Nephron (organoid): Measurements from ENCODE around the gene CRIP2.

Source experiments
- H3K27ac Mint-ChIP-seq, 3 experiments: 2 replicates each; pipeline ENCODE4 v1.8.0; 2020; ENCODE audit warnings: mixed read lengths in 3 of 3, mild to moderate bottlenecking in 2 of 3, moderate library complexity in 1 of 3
- H3K27me3 Mint-ChIP-seq: 2 replicates; pipeline ENCODE4 v1.8.0; 2021; ENCODE audit warnings: low read depth, mild to moderate bottlenecking, moderate library complexity, mixed read lengths
- H3K36me3 Mint-ChIP-seq: 2 replicates; pipeline ENCODE4 v1.8.0; 2020; ENCODE audit warnings: low read depth, mixed read lengths
- H3K4me1 Mint-ChIP-seq: 2 replicates; pipeline ENCODE4 v1.8.0; 2020; ENCODE audit warnings: mixed read lengths
- H3K4me3 Mint-ChIP-seq, 3 experiments: 2 replicates each; pipeline ENCODE4 v1.8.0; 2020; ENCODE audit warnings: mild to moderate bottlenecking in 3 of 3, mixed read lengths in 3 of 3, moderate library complexity in 2 of 3
- H3K9me3 Mint-ChIP-seq: 2 replicates; pipeline ENCODE4 v1.8.0; 2020; ENCODE audit warnings: mixed read lengths
- TF ChIP-seq, protein P1 (sequence below), 3 experiments: fragments of 200-600 bp; sonication (generic); IDR thresholded peaks; one replicate each; pipeline ENCODE4 v1.5.0; 2021; ENCODE audit warnings: antibody characterized with exemption in 3 of 3; ENCODE audit not compliant: unreplicated experiment in 3 of 3

CRIP2 gene

GRCh38 chr14:105455766-105456660 is 18.6 kb upstream of the CRIP2 start:
- Mint-ChIP-seq H3K27ac (no peak overlapping the region), H3K4me1 (no peaks in the 10 kb centered on the region), H3K27me3 (no peaks in the 10 kb centered on the region), H3K4me3 (no peak overlapping the region), H3K9me3 (no peaks in the 10 kb centered on the region), H3K36me3 (peaks cover 28% of the 10 kb centered on the region)
- TF ChIP-seq, protein P1, sequence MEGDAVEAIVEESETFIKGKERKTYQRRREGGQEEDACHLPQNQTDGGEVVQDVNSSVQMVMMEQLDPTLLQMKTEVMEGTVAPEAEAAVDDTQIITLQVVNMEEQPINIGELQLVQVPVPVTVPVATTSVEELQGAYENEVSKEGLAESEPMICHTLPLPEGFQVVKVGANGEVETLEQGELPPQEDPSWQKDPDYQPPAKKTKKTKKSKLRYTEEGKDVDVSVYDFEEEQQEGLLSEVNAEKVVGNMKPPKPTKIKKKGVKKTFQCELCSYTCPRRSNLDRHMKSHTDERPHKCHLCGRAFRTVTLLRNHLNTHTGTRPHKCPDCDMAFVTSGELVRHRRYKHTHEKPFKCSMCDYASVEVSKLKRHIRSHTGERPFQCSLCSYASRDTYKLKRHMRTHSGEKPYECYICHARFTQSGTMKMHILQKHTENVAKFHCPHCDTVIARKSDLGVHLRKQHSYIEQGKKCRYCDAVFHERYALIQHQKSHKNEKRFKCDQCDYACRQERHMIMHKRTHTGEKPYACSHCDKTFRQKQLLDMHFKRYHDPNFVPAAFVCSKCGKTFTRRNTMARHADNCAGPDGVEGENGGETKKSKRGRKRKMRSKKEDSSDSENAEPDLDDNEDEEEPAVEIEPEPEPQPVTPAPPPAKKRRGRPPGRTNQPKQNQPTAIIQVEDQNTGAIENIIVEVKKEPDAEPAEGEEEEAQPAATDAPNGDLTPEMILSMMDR (IDR thresholded peaks at IDR 0.05; ENCODE audit: unreplicated experiment in 3 of 3) = no peak

DNA sequence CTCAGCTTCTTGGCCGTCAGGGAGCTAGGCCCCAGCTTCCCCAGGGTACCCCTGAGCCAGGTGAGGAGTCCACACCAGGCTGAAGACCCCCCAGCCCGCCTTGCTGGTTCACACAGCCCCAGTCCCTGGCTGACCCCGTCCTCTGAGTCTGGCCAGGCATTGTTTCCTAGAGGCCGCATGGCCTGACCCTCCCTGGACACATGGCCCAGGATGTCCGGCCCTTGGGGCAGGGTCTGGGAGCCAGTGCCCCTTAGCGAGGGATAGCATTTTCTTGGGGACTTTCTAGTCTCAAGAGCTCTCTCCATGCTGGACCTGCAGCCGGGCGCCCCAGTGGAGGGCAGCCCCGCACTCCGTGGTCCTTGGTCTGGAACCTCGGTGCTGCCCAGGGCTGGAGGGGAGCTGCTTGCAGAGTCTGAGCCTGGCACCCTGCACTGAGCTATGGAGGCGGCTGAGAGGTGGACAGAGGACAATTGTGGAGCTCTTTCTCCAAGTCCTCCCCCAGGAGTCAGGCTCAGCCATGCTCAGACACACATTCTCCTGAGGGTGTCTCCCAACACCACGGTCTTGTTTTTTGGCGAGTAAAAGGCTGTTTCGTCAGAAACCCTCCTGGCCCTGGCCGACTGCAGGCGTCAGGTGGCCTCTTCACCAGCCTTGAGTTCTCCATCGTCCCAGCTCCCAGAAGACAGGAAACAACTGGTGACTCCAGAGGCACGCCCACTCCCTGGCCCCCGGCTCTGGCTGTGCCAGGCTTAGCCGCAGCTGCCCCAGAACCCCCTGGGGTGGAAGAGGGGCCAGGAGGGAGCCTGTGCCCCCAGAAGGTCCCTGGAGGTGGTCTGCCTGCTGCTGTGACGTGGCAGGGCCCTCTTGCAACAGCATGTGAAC is 17.6 kb upstream of the CRIP2 start:
- peaks cover 29% of the 10 kb centered on the region for H3K36me3 Mint-ChIP-seq
- H3K4me1 Mint-ChIP-seq = no peaks in the 10 kb centered on the region
- H3K27me3 Mint-ChIP-seq = no peaks in the 10 kb centered on the region
- H3K27ac Mint-ChIP-seq = no peak overlapping the region
- H3K4me3 Mint-ChIP-seq = no peak overlapping the region
- H3K9me3 Mint-ChIP-seq = no peaks in the 10 kb centered on the region
- TF ChIP-seq, protein P1 (IDR thresholded peaks at IDR 0.05; ENCODE audit: unreplicated experiment in 3 of 3) = no peak

- H3K36me3 Mint-ChIP-seq = peaks cover 20% of the 10 kb centered on the region
- no peak overlapping the region for H3K27ac Mint-ChIP-seq
- no peaks in the 10 kb centered on the region for H3K4me1 Mint-ChIP-seq
- H3K27me3 Mint-ChIP-seq = no peaks in the 10 kb centered on the region
- no peaks in the 10 kb centered on the region for H3K9me3 Mint-ChIP-seq
- TF ChIP-seq, protein P1 (IDR thresholded peaks at IDR 0.05; ENCODE audit: unreplicated experiment in 3 of 3) = no peak
- no peak overlapping the region for H3K4me3 Mint-ChIP-seq
Measured at GRCh38 chr14:105458010-105458409, 16.6 kb upstream of the CRIP2 start.

DNA sequence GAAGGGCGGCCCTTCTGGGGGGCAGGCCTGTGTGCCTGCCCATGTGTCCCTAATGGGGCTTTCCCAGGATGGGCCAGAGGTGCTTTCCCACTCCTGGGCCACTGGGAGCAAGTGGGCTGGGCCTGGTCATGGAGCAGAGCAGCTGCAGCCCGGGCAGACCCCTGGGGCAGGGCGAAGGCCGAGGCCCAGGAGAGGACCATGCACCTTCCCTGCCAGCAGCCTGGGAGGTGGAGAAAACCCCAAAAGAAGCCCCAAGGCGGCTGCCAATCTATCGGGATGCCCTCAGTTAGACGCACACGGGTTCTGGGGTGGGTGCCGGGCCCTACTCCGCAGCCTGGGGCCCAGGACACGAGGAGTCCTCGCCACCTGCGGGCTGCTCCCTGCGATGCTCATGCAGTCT is 16.1 kb upstream of the CRIP2 start:
- Mint-ChIP-seq H3K27me3 (no peaks in the 10 kb centered on the region), H3K27ac (no peak overlapping the region), H3K36me3 (peaks cover 18% of the 10 kb centered on the region), H3K9me3 (no peaks in the 10 kb centered on the region), H3K4me1 (no peaks in the 10 kb centered on the region), H3K4me3 (no peak overlapping the region)
- TF ChIP-seq, protein P1 (IDR thresholded peaks at IDR 0.05; ENCODE audit: unreplicated experiment in 3 of 3) = no peak

DNA sequence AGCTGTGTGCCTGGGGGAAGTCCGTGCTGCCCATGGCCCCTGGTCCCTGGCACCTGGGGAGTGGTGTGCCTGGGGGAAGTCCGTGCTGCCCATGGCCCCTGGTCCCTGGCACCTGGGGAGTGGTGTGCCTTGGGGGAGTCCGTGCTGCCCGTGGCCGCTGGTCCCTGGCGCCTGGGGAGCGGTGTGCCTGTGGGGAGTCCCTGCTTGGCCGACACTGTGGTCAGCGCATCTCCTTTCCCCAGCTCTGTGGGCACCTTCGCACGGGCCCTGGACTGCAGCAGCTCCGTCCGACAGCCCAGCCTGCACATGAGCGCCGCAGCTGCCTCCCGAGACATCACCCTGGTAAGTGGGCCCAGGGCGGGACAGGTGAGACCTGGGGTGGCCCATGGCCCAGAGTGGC is 14.5 kb upstream of the CRIP2 start:
- TF ChIP-seq, protein P1 (IDR thresholded peaks at IDR 0.05; ENCODE audit: unreplicated experiment in 3 of 3) = no peak
- no peaks in the 10 kb centered on the region for H3K9me3 Mint-ChIP-seq
- no peak overlapping the region for H3K27ac Mint-ChIP-seq
- peaks cover 15% of the 10 kb centered on the region for H3K36me3 Mint-ChIP-seq
- no peak overlapping the region for H3K4me3 Mint-ChIP-seq
- no peaks in the 10 kb centered on the region for H3K27me3 Mint-ChIP-seq
- H3K4me1 Mint-ChIP-seq = no peaks in the 10 kb centered on the region
